Gastroesophageal sphincter (tissue), 4 donors: ENCODE measurements around the gene SLC35B2. TPM values are rescaled to one million over a fixed set of nuclear protein-coding genes. Genes with fewer than 3 reads are reported as not detected.

Experiments used
- ATAC-seq: fragments of 150-250 bp; one replicate; pipeline ENCODE4 v1.9.1; 2016; ENCODE audit warnings: mild to moderate bottlenecking, moderate library complexity
- H3K27ac ChIP-seq, 4 donors: fragments of 200-600 bp; sonication (generic) in 3 of 4; 1 replicate in 3 of 4; 2 replicates in 1 of 4; pipeline ENCODE4 v1.5.1; 2016 to 2019
- H3K27me3 ChIP-seq: fragments of 200-600 bp; sonication (generic); one replicate; pipeline ENCODE4 v1.5.1; 2019
- H3K36me3 ChIP-seq, 2 donors: fragments of 200-600 bp; sonication (generic); one replicate each; pipeline ENCODE4 v1.5.1; 2019; ENCODE audit warnings: control low read depth in 1 of 2
- H3K4me1 ChIP-seq, 3 donors: fragments of 200-600 bp; sonication (generic); 1 replicate in 2 of 3; 2 replicates in 1 of 3; pipeline ENCODE4 v1.5.1; 2016 to 2019; ENCODE audit warnings: control low read depth in 2 of 3
- H3K4me3 ChIP-seq, 2 donors: fragments of 200-600 bp; sonication (generic); one replicate each; pipeline ENCODE4 v1.5.1; 2019; ENCODE audit warnings: mild to moderate bottlenecking in 1 of 2, moderate library complexity in 1 of 2
- H3K9me3 ChIP-seq, 3 donors: fragments of 200-600 bp; sonication (generic); one replicate each; pipeline ENCODE4 v1.5.1; 2017 to 2019; ENCODE audit warnings: control low read depth in 2 of 3
- EP300 ChIP-seq: sonication (generic); formaldehyde crosslinking; IDR thresholded peaks from one replicate; pipeline ENCODE4 v1.6.1; 2017; ENCODE audit warnings: antibody characterized with exemption, mild to moderate bottlenecking
- POLR2A ChIP-seq, 2 donors: fragments of 450-650 bp; IDR thresholded peaks; one replicate each; pipeline ENCODE4 v1.6.1; 2017; ENCODE audit warnings: antibody characterized with exemption in 2 of 2, mild to moderate bottlenecking in 2 of 2, moderate library complexity in 1 of 2
- POLR2AphosphoS5 ChIP-seq: sonication (generic); formaldehyde crosslinking; IDR thresholded peaks from one replicate; pipeline ENCODE4 v1.6.1; 2017; ENCODE audit warnings: antibody characterized with exemption
- WGBS, 2 donors: methylation state at CpG; one replicate each; pipeline ENCODE4 v1.1.5; 2018; ENCODE audit warnings: low coverage in 1 of 2; 5-methylcytosine and 5-hydroxymethylcytosine counted together
- total RNA-seq, 4 donors: library from RNA; depleted of rRNA; stranded (reverse); fragments of >200 nt; gene quantifications; one replicate each; pipeline ENCODE4 v1.1.0, GENCODE V29; 2016
- TF ChIP-seq, protein P1 (sequence below), 4 experiments: fragments of 200-600 bp in 2 of 4; fragments of 450-650 bp in 2 of 4; sonication (generic) in 1 of 4; IDR thresholded peaks; one replicate each; pipeline ENCODE4 v1.5.1; 2017 to 2019; ENCODE audit warnings: antibody characterized with exemption in 4 of 4, mild to moderate bottlenecking in 2 of 4, moderate library complexity in 2 of 4

Gene SLC35B2
- total RNA-seq, 4 donors from 2014 or later = 21.3 to 34.0 (median 25.6) TPM

DNA sequence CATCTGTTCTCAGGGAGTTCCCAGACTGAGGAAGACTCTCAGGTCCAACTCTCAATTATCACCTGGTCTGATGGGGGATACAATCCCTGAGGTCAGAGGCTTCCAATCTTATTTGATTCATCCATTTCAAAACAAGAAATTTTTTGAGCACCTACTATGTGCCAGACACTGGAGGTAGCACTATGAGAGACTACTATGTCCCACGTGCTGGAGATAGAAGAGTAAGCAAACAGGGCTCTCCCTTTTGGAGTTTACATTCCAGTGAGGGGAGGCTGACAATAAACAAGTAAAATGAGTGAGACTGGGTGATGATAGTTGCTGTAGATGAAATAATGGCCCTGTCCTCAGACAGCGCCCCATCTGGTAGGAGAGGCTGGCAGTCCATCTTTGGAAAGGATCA lies 29.4 kb upstream of the SLC35B2 start:
- 40 to 50% methylated on average over 1 to 2 of the region's 2 CpGs for WGBS, 2 donors
- TF ChIP-seq POLR2A (IDR thresholded peaks at IDR 0.05) = no peak
- TF ChIP-seq, protein P1, sequence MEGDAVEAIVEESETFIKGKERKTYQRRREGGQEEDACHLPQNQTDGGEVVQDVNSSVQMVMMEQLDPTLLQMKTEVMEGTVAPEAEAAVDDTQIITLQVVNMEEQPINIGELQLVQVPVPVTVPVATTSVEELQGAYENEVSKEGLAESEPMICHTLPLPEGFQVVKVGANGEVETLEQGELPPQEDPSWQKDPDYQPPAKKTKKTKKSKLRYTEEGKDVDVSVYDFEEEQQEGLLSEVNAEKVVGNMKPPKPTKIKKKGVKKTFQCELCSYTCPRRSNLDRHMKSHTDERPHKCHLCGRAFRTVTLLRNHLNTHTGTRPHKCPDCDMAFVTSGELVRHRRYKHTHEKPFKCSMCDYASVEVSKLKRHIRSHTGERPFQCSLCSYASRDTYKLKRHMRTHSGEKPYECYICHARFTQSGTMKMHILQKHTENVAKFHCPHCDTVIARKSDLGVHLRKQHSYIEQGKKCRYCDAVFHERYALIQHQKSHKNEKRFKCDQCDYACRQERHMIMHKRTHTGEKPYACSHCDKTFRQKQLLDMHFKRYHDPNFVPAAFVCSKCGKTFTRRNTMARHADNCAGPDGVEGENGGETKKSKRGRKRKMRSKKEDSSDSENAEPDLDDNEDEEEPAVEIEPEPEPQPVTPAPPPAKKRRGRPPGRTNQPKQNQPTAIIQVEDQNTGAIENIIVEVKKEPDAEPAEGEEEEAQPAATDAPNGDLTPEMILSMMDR (IDR thresholded peaks at IDR 0.05) = no peak
- TF ChIP-seq POLR2AphosphoS5 = no peak
- TF ChIP-seq EP300 = no peak
- peaks cover 89% of the 10 kb centered on the region for H3K27me3 ChIP-seq

DNA sequence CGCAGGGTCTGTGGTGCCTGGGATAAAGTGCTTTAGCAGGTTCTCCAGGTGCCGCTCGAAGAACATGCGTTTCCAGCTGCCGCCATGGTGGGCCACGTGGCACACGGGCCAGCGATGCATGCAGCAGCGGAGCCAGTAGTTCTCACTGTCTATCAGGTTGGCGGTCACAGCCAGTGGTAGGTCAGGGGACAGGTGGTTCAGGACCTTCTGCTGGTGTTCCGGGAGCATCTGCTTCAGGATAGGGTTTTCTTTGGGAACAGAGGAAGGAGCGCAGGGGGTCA lies 28.9 kb upstream of the SLC35B2 start:
- TF ChIP-seq EP300 (no peak), POLR2AphosphoS5 (no peak), POLR2A (IDR thresholded peaks at IDR 0.05) (no peak)
- TF ChIP-seq, protein P1 (IDR thresholded peaks at IDR 0.05) = no peak
- Histone ChIP-seq H3K4me3 (no peak overlapping the region), H3K27ac (no peak overlapping the region), H3K4me1 (no peaks in the 10 kb centered on the region), H3K36me3 (no peaks in the 10 kb centered on the region), H3K27me3 (peaks cover 83% of the 10 kb centered on the region), H3K9me3 (no peaks in the 10 kb centered on the region)
- 89% methylated on average over 5 of the region's 12 CpGs; no CpG with 5 or more reads in 1 of the 2 donors for WGBS, 2 donors
- no peak for ATAC-seq

More for the DNA sequence above, 29.4 kb upstream of the SLC35B2 start:
- no peak overlapping the region for H3K4me3 ChIP-seq
- ATAC-seq = no peak
- H3K36me3 ChIP-seq = no peaks in the 10 kb centered on the region
- no peak overlapping the region for H3K27ac ChIP-seq
- H3K9me3 ChIP-seq = no peaks in the 10 kb centered on the region
- no peaks in the 10 kb centered on the region for H3K4me1 ChIP-seq

DNA sequence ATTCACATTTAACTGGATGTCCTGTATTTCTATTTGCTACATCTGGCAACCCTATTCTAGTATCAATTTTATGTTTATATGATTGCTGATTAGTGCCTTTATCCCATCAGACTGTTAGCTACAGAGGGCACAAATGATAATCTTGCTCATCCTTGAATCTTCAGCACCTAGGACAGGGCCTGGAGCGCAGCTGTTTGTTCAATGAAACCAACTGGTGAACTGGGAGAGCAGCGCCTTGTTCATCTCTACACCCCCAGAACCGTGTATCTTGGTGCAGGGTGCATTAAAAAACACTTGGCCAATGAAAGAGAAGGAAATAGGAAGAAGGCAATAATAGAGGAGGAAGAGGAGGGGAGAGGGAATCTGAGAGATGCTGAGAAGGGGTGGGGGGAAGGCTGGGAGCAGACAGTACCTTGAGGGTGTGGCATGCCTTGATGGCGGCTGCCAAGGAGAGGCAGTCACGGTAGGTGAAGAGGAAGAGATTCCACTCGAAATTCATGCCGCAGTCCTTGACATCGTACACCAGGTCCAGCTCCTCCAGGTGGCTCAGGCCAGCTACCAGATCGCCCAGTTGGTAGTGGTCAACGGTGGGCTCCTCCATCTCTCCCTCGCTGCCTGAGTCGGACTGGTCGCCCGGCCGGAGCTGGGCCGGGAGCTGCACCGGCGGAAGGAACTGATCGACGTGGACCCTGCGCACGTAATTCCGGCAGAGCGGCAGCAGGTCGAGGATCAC lies 28.4 kb upstream of the SLC35B2 start:
- no peaks in the 10 kb centered on the region for H3K36me3 ChIP-seq
- 25 to 58% methylated on average over 4 to 17 of the region's 25 CpGs for WGBS, 2 donors
- H3K27me3 ChIP-seq = peaks cover 82% of the 10 kb centered on the region
- TF ChIP-seq POLR2A (IDR thresholded peaks at IDR 0.05) (no peak), POLR2AphosphoS5 (no peak), EP300 (no peak)
- TF ChIP-seq, protein P1 (IDR thresholded peaks at IDR 0.05) = no peak
- no peak for ATAC-seq
- no peaks in the 10 kb centered on the region for H3K4me1 ChIP-seq
- no peak overlapping the region for H3K4me3 ChIP-seq
- H3K27ac ChIP-seq = no peak overlapping the region
- H3K9me3 ChIP-seq = no peaks in the 10 kb centered on the region

DNA sequence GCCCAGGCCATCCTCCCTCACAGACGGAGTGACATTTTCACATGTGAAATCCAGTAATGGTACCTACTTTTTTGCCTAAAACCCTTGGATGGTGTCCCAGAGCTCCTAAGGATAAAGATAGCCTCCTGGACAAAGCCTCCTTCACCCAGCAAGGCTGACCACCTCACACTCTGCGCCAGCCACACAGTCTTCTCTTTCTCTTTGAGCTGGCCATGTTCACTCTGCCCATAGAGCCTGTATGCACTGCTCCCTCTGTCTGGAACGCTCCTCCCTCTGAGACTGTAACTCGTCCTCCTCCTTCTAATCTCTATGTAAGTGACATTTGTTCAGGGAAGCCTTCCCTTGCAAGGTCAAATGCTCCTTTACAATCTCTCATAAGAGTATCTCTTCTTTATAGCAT lies 27.5 kb upstream of the SLC35B2 start:
- H3K4me3 ChIP-seq = no peak overlapping the region
- no peaks in the 10 kb centered on the region for H3K4me1 ChIP-seq
- peaks cover 79% of the 10 kb centered on the region for H3K27me3 ChIP-seq
- no peak for TF ChIP-seq EP300
- no peaks in the 10 kb centered on the region for H3K9me3 ChIP-seq
- H3K36me3 ChIP-seq = no peaks in the 10 kb centered on the region
- no peak overlapping the region for H3K27ac ChIP-seq
- WGBS, 2 donors = 59 to 75% methylated on average over 4 of the region's 4 CpGs
- no peak for ATAC-seq

DNA sequence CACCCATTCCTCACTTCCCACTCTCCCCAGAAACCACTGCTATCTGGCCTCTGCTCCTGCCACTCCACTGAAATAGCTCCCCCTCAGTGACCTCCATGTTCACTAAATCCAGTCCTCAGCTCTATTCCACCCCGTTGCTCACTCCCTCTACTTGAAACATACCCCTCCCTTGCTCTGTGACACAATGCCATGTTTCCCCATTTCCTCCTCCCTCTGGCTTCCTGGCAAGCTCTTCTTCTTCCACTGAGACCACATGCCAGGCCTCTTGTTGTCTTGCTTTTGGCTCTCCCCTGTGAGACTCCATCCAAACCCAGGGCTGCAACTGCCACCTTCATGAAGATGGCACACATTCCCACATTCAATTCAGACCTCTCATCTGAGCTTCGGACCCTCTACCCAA lies 26.8 kb upstream of the SLC35B2 start:
- Histone ChIP-seq H3K27me3 (peaks cover 78% of the 10 kb centered on the region), H3K4me3 (no peak overlapping the region), H3K36me3 (no peaks in the 10 kb centered on the region), H3K4me1 (no peaks in the 10 kb centered on the region), H3K9me3 (no peaks in the 10 kb centered on the region), H3K27ac (no peak overlapping the region)
- 57 to 58% methylated on average over 2 of the region's 2 CpGs for WGBS, 2 donors
- no peak for ATAC-seq
- TF ChIP-seq POLR2A (IDR thresholded peaks at IDR 0.05) (no peak), POLR2AphosphoS5 (no peak), EP300 (no peak)
- TF ChIP-seq, protein P1 (IDR thresholded peaks at IDR 0.05) = no peak
